Heart left ventricle (tissue), 13 donors: ENCODE measurements around the gene RAB6B.

Experiments used
- POLR2A ChIP-seq, 2 donors: fragments of 450-650 bp; IDR thresholded peaks; one replicate each; pipeline ENCODE4 v1.6.1; 2017; ENCODE audit warnings: antibody characterized with exemption in 2 of 2, mild to moderate bottlenecking in 2 of 2, moderate library complexity in 2 of 2
- TF ChIP-seq, protein P1 (sequence below), 12 donors: fragments of 200-600 bp; sonication (generic) in 4 of 12; IDR thresholded peaks; one replicate each; pipeline versions ENCODE4 v1.5.0 to v1.8.0; 2018 to 2022; ENCODE audit warnings: antibody characterized with exemption in 12 of 12, mild to moderate bottlenecking in 5 of 12
- donor health status: ischemic (EF 13 %, LVEDD 7.1; RV severe dilation, severe dysfunction).
- donor health status: DM: no; HTN: yes; CAD: no.
- donor health status: DM: no; HTN: no; CAD: no.
- donor health status: ischemic (EF 25% LVEDD 6.9; RV normal size, moderate dysfunction).
- donor health status: ischemic (EF 25% LVEDD 5.7; RV mildly dilated, moderate dysfunction).
- donor health status: ischemic (EF 35%, LVEDD 5.7; RV mildly dilated, moderate dysfunction).
- donor health status: nonischemic (EF 11% LVEDD 7.7; RV severe dilation, severe dysfunction).
- donor health status: DM: yes; HTN: yes; CAD: no.
- donor health status: PGD.
- donor health status: ischemic (EF 29% LVEDD 5.4; RV normal size, mild dysfunction).
- donor health status: nonischemic (EF 23%, LVEDD 6.1; RV moderate dilation, normal function).

DNA sequence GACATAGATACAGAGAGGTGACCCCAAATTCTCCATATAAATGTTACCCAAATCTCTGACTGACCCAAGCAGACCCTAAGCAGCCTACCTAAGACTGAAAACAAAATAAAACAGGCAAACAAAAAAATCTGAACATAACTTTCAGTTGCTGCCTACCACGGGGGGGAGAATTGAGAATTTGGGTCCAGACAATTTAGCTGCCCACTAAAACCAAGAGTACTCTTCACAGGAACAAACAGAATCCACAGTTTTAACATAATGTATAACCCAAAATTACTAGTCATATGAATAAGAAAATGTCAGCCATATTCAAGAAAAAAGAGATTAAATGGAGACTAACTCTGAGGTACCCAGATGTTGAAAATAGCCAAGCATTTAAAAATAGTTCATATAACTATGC lies 45.6 kb downstream of the RAB6B start:
- TF ChIP-seq, protein P1, sequence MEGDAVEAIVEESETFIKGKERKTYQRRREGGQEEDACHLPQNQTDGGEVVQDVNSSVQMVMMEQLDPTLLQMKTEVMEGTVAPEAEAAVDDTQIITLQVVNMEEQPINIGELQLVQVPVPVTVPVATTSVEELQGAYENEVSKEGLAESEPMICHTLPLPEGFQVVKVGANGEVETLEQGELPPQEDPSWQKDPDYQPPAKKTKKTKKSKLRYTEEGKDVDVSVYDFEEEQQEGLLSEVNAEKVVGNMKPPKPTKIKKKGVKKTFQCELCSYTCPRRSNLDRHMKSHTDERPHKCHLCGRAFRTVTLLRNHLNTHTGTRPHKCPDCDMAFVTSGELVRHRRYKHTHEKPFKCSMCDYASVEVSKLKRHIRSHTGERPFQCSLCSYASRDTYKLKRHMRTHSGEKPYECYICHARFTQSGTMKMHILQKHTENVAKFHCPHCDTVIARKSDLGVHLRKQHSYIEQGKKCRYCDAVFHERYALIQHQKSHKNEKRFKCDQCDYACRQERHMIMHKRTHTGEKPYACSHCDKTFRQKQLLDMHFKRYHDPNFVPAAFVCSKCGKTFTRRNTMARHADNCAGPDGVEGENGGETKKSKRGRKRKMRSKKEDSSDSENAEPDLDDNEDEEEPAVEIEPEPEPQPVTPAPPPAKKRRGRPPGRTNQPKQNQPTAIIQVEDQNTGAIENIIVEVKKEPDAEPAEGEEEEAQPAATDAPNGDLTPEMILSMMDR (IDR thresholded peaks at IDR 0.05): no peak
- TF ChIP-seq POLR2A (IDR thresholded peaks at IDR 0.05): no peak
